ENCODE measurements around the gene CARHSP1. TPM values are rescaled to one million over a fixed set of nuclear protein-coding genes. Genes with fewer than 3 reads are reported as not detected.

The CARHSP1 gene
- total RNA-seq, 1 experiment from 2014 or later: 79.7 TPM

DNA sequence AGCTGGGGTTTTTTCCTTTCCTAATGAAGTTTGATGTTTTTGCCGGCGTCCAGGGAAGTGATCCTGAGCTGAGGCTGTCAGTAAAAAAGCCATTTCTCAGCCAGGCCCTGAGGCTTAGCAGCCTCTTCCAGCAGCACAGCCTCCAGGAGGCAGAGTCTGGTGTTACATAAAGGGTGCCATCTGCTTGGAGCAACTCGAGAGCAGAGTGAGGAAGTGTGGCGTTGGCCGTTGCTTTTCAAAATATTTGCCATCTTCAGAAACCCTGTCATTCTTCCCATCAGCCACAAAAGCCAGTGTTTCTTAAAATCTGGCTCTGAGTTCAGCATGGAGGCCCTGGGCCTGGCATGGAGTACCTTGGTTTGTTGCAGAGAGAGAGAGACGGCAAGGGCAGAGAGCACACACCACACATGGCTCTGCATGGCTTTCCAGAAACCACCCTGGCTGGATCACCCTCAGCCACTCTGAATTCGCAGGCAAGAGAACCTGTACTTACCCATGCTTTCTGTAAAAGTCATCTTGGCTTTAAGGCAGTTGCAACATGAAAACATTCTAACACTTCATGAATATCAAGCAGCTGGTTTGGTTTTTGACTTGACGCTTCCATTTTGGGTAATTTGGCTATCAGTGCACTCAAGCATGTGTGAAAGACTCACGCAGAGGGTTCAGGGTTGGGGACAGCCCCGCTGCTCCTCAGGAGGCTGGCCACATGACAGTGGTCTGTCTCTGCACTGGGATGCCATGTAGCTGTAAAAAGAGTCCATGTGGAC is 50.1 kb downstream of the CARHSP1 start:
- ChIA-PET POLR2A (no interaction called here), RAD21 (ENCODE audit: low non-redundant PET in 1 of 2, low total read pairs in 2 of 2, uncharacterized antibody in 2 of 2, unreplicated experiment in 2 of 2) (no interaction called here), CTCF (no interaction called here)
- TF ChIP-seq, protein P1, sequence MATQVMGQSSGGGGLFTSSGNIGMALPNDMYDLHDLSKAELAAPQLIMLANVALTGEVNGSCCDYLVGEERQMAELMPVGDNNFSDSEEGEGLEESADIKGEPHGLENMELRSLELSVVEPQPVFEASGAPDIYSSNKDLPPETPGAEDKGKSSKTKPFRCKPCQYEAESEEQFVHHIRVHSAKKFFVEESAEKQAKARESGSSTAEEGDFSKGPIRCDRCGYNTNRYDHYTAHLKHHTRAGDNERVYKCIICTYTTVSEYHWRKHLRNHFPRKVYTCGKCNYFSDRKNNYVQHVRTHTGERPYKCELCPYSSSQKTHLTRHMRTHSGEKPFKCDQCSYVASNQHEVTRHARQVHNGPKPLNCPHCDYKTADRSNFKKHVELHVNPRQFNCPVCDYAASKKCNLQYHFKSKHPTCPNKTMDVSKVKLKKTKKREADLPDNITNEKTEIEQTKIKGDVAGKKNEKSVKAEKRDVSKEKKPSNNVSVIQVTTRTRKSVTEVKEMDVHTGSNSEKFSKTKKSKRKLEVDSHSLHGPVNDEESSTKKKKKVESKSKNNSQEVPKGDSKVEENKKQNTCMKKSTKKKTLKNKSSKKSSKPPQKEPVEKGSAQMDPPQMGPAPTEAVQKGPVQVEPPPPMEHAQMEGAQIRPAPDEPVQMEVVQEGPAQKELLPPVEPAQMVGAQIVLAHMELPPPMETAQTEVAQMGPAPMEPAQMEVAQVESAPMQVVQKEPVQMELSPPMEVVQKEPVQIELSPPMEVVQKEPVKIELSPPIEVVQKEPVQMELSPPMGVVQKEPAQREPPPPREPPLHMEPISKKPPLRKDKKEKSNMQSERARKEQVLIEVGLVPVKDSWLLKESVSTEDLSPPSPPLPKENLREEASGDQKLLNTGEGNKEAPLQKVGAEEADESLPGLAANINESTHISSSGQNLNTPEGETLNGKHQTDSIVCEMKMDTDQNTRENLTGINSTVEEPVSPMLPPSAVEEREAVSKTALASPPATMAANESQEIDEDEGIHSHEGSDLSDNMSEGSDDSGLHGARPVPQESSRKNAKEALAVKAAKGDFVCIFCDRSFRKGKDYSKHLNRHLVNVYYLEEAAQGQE (IDR thresholded peaks at IDR 0.05; ENCODE audit: low read depth): no peak
- TF ChIP-seq, protein P2, sequence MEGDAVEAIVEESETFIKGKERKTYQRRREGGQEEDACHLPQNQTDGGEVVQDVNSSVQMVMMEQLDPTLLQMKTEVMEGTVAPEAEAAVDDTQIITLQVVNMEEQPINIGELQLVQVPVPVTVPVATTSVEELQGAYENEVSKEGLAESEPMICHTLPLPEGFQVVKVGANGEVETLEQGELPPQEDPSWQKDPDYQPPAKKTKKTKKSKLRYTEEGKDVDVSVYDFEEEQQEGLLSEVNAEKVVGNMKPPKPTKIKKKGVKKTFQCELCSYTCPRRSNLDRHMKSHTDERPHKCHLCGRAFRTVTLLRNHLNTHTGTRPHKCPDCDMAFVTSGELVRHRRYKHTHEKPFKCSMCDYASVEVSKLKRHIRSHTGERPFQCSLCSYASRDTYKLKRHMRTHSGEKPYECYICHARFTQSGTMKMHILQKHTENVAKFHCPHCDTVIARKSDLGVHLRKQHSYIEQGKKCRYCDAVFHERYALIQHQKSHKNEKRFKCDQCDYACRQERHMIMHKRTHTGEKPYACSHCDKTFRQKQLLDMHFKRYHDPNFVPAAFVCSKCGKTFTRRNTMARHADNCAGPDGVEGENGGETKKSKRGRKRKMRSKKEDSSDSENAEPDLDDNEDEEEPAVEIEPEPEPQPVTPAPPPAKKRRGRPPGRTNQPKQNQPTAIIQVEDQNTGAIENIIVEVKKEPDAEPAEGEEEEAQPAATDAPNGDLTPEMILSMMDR (IDR thresholded peaks at IDR 0.05 in 2 of 3, conservative IDR thresholded peaks at IDR 0.05 in 1 of 3; ENCODE audit: borderline replicate concordance in 1 of 3, insufficient read depth in 1 of 3, low read depth in 2 of 3, low read length in 2 of 3): no peak
- TF ChIP-seq JUND (IDR thresholded peaks at IDR 0.05) (no peak), YY1 (IDR thresholded peaks at IDR 0.05; ENCODE audit: extremely low read depth, insufficient replicate concordance, low read depth, low read length) (no peak), POLR2AphosphoS5 (IDR thresholded peaks at IDR 0.05; ENCODE audit: low read depth, low read length) (no peak), CBX3 (IDR thresholded peaks at IDR 0.05; ENCODE audit: low read depth) (no peak), EZH2phosphoT487 (IDR thresholded peaks at IDR 0.05; ENCODE audit: borderline replicate concordance) (no peak), ELF1 (IDR thresholded peaks at IDR 0.05; ENCODE audit: borderline replicate concordance, low read depth) (no peak), ZFX (IDR thresholded peaks at IDR 0.05) (no peak)
- TF ChIP-seq, protein P3, sequence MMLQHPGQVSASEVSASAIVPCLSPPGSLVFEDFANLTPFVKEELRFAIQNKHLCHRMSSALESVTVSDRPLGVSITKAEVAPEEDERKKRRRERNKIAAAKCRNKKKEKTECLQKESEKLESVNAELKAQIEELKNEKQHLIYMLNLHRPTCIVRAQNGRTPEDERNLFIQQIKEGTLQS (IDR thresholded peaks at IDR 0.05): no peak
- H3K27me3 ChIP-seq (ENCODE audit: insufficient read depth, low read length): no peaks in the 10 kb centered on the region
- H3K79me2 ChIP-seq (ENCODE audit: insufficient read depth, low read length): peaks cover 70% of the 10 kb centered on the region
- H3K4me3 ChIP-seq (replicated peaks in 1 of 2; ENCODE audit: low read depth in 1 of 2, low read length in 2 of 2): no peak overlapping the region
- no peak overlapping the region for H3K4me2 ChIP-seq (ENCODE audit: low read length)
- H3K9me2 ChIP-seq (ENCODE audit: insufficient read depth): no peaks in the 10 kb centered on the region
- intact Hi-C loops (cut with micrococcal nuclease): no loop called here
- no peak overlapping the region for H2AFZ ChIP-seq (ENCODE audit: low read depth, low read length, poor library complexity, severe bottlenecking)
- H3K9me3 ChIP-seq (ENCODE audit: control insufficient read depth in 1 of 2, insufficient read depth in 1 of 2, low read depth in 1 of 2, low read length in 2 of 2): no peaks in the 10 kb centered on the region
- H3K27ac ChIP-seq (ENCODE audit: low read depth, low read length): no peak overlapping the region
- peaks cover 40 to 73% of the 10 kb centered on the region in 2 experiments for H3K36me3 ChIP-seq (ENCODE audit: control insufficient read depth in 1 of 2, insufficient read depth in 2 of 2, low read length in 2 of 2)
- ATAC-seq (no peak), DNase-seq (ENCODE audit: low read depth, low spot score) (no peak)
- no peak overlapping the region for H3K9ac ChIP-seq (ENCODE audit: low read length)
- no TSS peak for BruUV-seq (replicated peaks)
- peaks cover 5% of the 10 kb centered on the region; the same call in 1 of the 2 replicates for H4K20me1 ChIP-seq (ENCODE audit: insufficient read depth)
- H3K4me1 ChIP-seq (ENCODE audit: control insufficient read depth in 1 of 2, insufficient read depth in 2 of 2, low read length in 2 of 2): no peaks in the 10 kb centered on the region
